Neural progenitor cell (in vitro differentiated cells): ENCODE data around the gene CMTM4. TPM values are rescaled to one million over a fixed set of nuclear protein-coding genes. Genes with fewer than 3 reads are reported as not detected.

Experiments used
- DNase-seq: peaks from one replicate; pipeline ENCODE4 v3.0.0-alpha.2; 2016; ENCODE audit warnings: low spot score
- H2AFZ ChIP-seq: fragments of 200-600 bp; sonication (generic); replicated peaks from 2 replicates; pipeline ENCODE4 v1.6.1; 2016; ENCODE audit warnings: antibody characterized with exemption
- H3F3A ChIP-seq: fragments of 200-600 bp; sonication (generic); 2 replicates; pipeline ENCODE4 v1.6.1; 2016; ENCODE audit warnings: antibody characterized with exemption, low read depth
- H3K27ac ChIP-seq: fragments of 200-600 bp; sonication (generic); 2 replicates; pipeline ENCODE4 v1.5.1; 2016; ENCODE audit warnings: mild to moderate bottlenecking
- H3K27me3 ChIP-seq: fragments of 200-600 bp; sonication (generic); 2 replicates; pipeline ENCODE4 v1.6.1; 2016; ENCODE audit warnings: mild to moderate bottlenecking, moderate library complexity
- H3K36me3 ChIP-seq: fragments of 200-600 bp; sonication (generic); 2 replicates; pipeline ENCODE4 v1.5.1; 2016
- H3K4me1 ChIP-seq: fragments of 200-600 bp; sonication (generic); 2 replicates; pipeline ENCODE4 v1.6.1; 2016; ENCODE audit warnings: mixed run types
- H3K4me2 ChIP-seq: fragments of 200-600 bp; sonication (generic); 2 replicates; pipeline ENCODE4 v1.6.1; 2016
- H3K4me3 ChIP-seq: fragments of 200-600 bp; sonication (generic); 2 replicates; pipeline ENCODE4 v1.5.1; 2016
- H3K79me2 ChIP-seq: fragments of 200-600 bp; sonication (generic); 2 replicates; pipeline ENCODE4 v1.6.1; 2016; ENCODE audit warnings: low read depth
- H3K9ac ChIP-seq: fragments of 200-600 bp; sonication (generic); 2 replicates; pipeline ENCODE4 v1.6.1; 2016
- H3K9me3 ChIP-seq: fragments of 200-600 bp; sonication (generic); 2 replicates; pipeline ENCODE4 v1.5.1; 2016; ENCODE audit warnings: low read depth
- H4K20me1 ChIP-seq: fragments of 200-600 bp; sonication (generic); 2 replicates; pipeline ENCODE4 v1.6.1; 2016; ENCODE audit warnings: low read depth
- H3K27ac Mint-ChIP-seq: 3 replicates; pipeline ENCODE4 v1.8.0; 2021; ENCODE audit warnings: mixed read lengths
- H3K27me3 Mint-ChIP-seq: 2 replicates; pipeline ENCODE4 v1.8.0; 2022; ENCODE audit warnings: low read depth, mild to moderate bottlenecking, inconsistent platforms, moderate library complexity, mixed read lengths; ENCODE audit not compliant: insufficient read depth
- H3K36me3 Mint-ChIP-seq: 3 replicates; pipeline ENCODE4 v1.8.0; 2021; ENCODE audit warnings: mixed read lengths
- H3K4me1 Mint-ChIP-seq: 3 replicates; pipeline ENCODE4 v1.8.0; 2021; ENCODE audit warnings: mixed read lengths
- H3K4me3 Mint-ChIP-seq: 3 replicates; pipeline ENCODE4 v1.8.0; 2021; ENCODE audit warnings: mild to moderate bottlenecking, moderate library complexity, mixed read lengths
- H3K9me3 Mint-ChIP-seq: 3 replicates; pipeline ENCODE4 v1.8.0; 2020; ENCODE audit warnings: mixed read lengths
- EZH2 ChIP-seq: fragments of 200-600 bp; sonication (generic); IDR thresholded peaks from 2 replicates; pipeline ENCODE4 v1.6.1; 2017; ENCODE audit warnings: antibody characterized with exemption, mild to moderate bottlenecking, moderate library complexity
- EZH2phosphoT487 ChIP-seq: fragments of 200-600 bp; sonication (generic); IDR thresholded peaks from 2 replicates; pipeline ENCODE4 v1.6.1; 2017; ENCODE audit warnings: antibody characterized with exemption
- total RNA-seq: library from RNA; depleted of rRNA; stranded (reverse); fragments of >200 nt; gene quantifications from 2 replicates; pipeline ENCODE4 v1.2.3, GENCODE V29; 2015; ENCODE audit warnings: low replicate concordance
- TF ChIP-seq, protein P1 (sequence below): fragments of 200-600 bp; sonication (generic); IDR thresholded peaks from 2 replicates; pipeline ENCODE4 v1.5.1; 2017; ENCODE audit warnings: antibody characterized with exemption, mild to moderate bottlenecking

CMTM4 gene
- total RNA-seq, 1 donor from 2014 or later: 25.9 TPM

DNA sequence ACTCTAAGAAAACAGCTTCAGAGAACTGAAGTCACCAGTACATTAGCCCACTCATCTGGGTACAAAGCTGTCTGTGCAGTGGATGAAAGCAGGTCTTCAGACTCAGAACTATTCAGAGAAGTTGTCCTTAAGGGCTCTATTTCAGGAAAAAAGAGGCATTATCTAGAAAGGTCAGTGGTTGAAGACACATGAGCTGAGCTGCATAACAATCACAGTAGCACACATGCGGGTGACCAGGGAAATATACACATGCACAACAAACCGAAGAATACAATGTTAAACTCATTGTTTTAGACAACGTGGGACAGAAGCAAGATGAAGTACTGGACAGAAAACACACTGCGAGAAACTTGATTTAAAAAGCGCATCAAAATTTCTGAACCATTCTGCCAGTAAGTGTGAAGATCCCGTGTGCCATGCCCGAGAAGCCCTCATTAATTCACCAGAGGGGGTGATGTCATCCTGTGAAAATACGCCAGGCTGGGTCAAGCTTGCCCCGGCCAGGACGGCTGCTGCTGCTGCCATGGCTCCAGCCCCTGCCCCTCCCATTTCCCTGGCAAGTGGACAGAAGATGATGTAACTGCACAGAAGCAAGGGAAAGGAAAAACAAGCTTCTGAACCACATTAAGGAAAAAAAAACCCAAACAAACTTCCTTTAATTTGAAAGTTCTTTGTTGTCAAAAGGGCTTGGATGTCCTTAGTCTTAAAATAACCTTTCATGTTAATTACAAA is 44.8 kb upstream of the CMTM4 start:
- peaks cover 13% of the 10 kb centered on the region for H3K36me3 ChIP-seq
- H2AFZ ChIP-seq: no peak overlapping the region
- H3K4me1 ChIP-seq: peaks cover 2% of the 10 kb centered on the region
- H3K9me3 ChIP-seq: no peaks in the 10 kb centered on the region
- H4K20me1 ChIP-seq: peaks cover 93% of the 10 kb centered on the region
- peak overlapping the region; percentile 31 for H3K27ac ChIP-seq
- TF ChIP-seq, protein P1, sequence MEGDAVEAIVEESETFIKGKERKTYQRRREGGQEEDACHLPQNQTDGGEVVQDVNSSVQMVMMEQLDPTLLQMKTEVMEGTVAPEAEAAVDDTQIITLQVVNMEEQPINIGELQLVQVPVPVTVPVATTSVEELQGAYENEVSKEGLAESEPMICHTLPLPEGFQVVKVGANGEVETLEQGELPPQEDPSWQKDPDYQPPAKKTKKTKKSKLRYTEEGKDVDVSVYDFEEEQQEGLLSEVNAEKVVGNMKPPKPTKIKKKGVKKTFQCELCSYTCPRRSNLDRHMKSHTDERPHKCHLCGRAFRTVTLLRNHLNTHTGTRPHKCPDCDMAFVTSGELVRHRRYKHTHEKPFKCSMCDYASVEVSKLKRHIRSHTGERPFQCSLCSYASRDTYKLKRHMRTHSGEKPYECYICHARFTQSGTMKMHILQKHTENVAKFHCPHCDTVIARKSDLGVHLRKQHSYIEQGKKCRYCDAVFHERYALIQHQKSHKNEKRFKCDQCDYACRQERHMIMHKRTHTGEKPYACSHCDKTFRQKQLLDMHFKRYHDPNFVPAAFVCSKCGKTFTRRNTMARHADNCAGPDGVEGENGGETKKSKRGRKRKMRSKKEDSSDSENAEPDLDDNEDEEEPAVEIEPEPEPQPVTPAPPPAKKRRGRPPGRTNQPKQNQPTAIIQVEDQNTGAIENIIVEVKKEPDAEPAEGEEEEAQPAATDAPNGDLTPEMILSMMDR: no peak
- TF ChIP-seq EZH2phosphoT487 (no peak), EZH2 (no peak)
- H3K79me2 ChIP-seq: peaks cover 98% of the 10 kb centered on the region
- Mint-ChIP-seq H3K27me3 (no peaks in the 10 kb centered on the region), H3K4me1 (no peaks in the 10 kb centered on the region), H3K27ac (no peak overlapping the region), H3K9me3 (no peaks in the 10 kb centered on the region), H3K36me3 (peaks cover 28% of the 10 kb centered on the region), H3K4me3 (no peak overlapping the region)
- peaks cover 28% of the 10 kb centered on the region for H3F3A ChIP-seq
- H3K4me3 ChIP-seq: no peak overlapping the region
- DNase-seq: no peak
- H3K9ac ChIP-seq: peak overlapping the region; percentile 36
- no peaks in the 10 kb centered on the region for H3K27me3 ChIP-seq
- no peak overlapping the region for H3K4me2 ChIP-seq

DNA sequence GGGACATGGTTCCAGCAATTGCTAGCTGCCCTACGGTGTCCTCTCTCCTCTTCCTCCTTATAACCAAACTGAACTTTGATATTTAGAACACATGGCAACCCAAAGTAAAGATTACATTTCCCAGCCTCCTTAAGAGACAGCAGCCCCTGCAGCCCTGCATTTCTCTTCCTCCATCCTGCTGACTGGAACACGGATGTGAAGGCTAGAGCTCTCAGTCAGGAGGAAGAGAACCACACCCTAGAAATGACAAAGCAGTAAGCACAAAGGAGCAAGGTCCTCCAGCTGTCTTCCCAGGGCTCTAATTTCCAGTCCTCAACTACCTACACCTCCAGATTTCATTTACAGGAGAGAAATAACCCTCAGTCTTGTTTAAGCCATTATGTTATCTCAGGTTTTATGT is 44.0 kb upstream of the CMTM4 start:
- Histone ChIP-seq H3K4me3 (no peak overlapping the region), H3K79me2 (peaks cover 90% of the 10 kb centered on the region), H3K9ac (no peak overlapping the region), H3K4me1 (peaks cover 2% of the 10 kb centered on the region), H3K4me2 (no peak overlapping the region), H4K20me1 (peaks cover 89% of the 10 kb centered on the region), H2AFZ (no peak overlapping the region), H3K27me3 (no peaks in the 10 kb centered on the region), H3F3A (peaks cover 28% of the 10 kb centered on the region), H3K36me3 (peaks cover 17% of the 10 kb centered on the region), H3K27ac (peak overlapping the region; percentile 31), H3K9me3 (no peaks in the 10 kb centered on the region)
- DNase-seq: no peak
- peak overlapping the region; percentile 12 for H3K27ac Mint-ChIP-seq
- no peak for TF ChIP-seq EZH2phosphoT487
- TF ChIP-seq, protein P1: no peak
- no peak for TF ChIP-seq EZH2
- H3K27me3 Mint-ChIP-seq: no peaks in the 10 kb centered on the region
- H3K4me1 Mint-ChIP-seq: no peaks in the 10 kb centered on the region
- no peak overlapping the region for H3K4me3 Mint-ChIP-seq
- H3K9me3 Mint-ChIP-seq: no peaks in the 10 kb centered on the region
- H3K36me3 Mint-ChIP-seq: peaks cover 31% of the 10 kb centered on the region

DNA sequence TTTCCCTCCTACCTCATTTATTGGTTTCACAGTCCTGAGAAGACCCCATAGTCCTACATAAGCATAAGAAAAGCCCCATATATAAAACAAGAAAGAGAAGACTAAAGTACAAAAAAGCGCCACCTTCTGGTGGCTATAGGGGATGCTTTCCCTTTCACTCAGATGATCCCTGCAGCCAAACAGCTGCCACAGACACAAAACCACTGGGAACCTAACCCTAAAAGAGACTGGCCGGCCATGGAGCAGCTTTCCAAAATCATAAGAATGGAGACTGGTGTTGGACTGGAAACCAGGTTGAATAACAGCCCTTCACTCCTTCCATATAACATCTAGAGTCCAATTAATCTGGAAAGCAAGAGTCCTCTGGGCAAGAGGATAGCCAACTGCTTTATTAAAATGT is 43.5 kb upstream of the CMTM4 start:
- no peak overlapping the region for H3K4me3 Mint-ChIP-seq
- Histone ChIP-seq H3K27me3 (no peaks in the 10 kb centered on the region), H3K4me1 (peaks cover 2% of the 10 kb centered on the region), H3K4me3 (no peak overlapping the region), H3K79me2 (peaks cover 85% of the 10 kb centered on the region), H3F3A (peaks cover 28% of the 10 kb centered on the region), H3K27ac (peak overlapping the region; percentile 31), H3K36me3 (peaks cover 23% of the 10 kb centered on the region), H3K4me2 (no peak overlapping the region), H3K9me3 (no peaks in the 10 kb centered on the region), H4K20me1 (peaks cover 85% of the 10 kb centered on the region), H3K9ac (no peak overlapping the region), H2AFZ (no peak overlapping the region)
- H3K27ac Mint-ChIP-seq: no peak overlapping the region
- H3K27me3 Mint-ChIP-seq: no peaks in the 10 kb centered on the region
- peak; percentile 75 for DNase-seq
- no peaks in the 10 kb centered on the region for H3K4me1 Mint-ChIP-seq
- H3K36me3 Mint-ChIP-seq: peaks cover 31% of the 10 kb centered on the region
- no peak for TF ChIP-seq EZH2
- TF ChIP-seq, protein P1: peak; percentile 82
- no peaks in the 10 kb centered on the region for H3K9me3 Mint-ChIP-seq
